Activated CD8-positive, alpha-beta memory T cell treated with anti-CD3 and anti-CD28 coated beads, Interleukin-2, amount 10 ng/mL, durations not matched to agents 7 days and 5 days (primary cell): ENCODE data around the gene PTPRG. TPM values are rescaled to one million over a fixed set of nuclear protein-coding genes. Genes with fewer than 3 reads are reported as not detected.
"Not testable (repeated sequence)": the region's sequence is repeated elsewhere in the genome, so short reads cannot be mapped to it uniquely, and the experiment has no call there.

Source experiments
- ATAC-seq: fragments of 150-1000 bp; cut with Tn5 transposase; one replicate; pipeline ENCODE4 v1.10.0; 2021; ENCODE audit warnings: moderate library complexity
- CTCF ChIA-PET: fragments of 350-600 bp; sonication (Branson Sonifier 250); formaldehyde crosslinking; loops from one replicate; lab custom pipeline; 2021; ENCODE audit warnings: antibody characterized with exemption; lab: Charles Lee
- DNase-seq: peaks from one replicate; pipeline ENCODE4 v3.0.0-alpha.2; 2020
- H3K27ac Mint-ChIP-seq: one replicate; pipeline ENCODE4 v1.8.0; 2021; ENCODE audit warnings: mild to moderate bottlenecking, mixed read lengths
- H3K27me3 Mint-ChIP-seq: one replicate; pipeline ENCODE4 v1.8.0; 2021; ENCODE audit warnings: mixed read lengths
- H3K36me3 Mint-ChIP-seq: one replicate; pipeline ENCODE4 v1.8.0; 2021; ENCODE audit warnings: mild to moderate bottlenecking, mixed read lengths
- H3K4me1 Mint-ChIP-seq: one replicate; pipeline ENCODE4 v1.8.0; 2021; ENCODE audit warnings: mixed read lengths
- H3K4me3 Mint-ChIP-seq: one replicate; pipeline ENCODE4 v1.8.0; 2021; ENCODE audit warnings: mild to moderate bottlenecking, moderate library complexity, mixed read lengths
- H3K9me3 Mint-ChIP-seq: one replicate; pipeline ENCODE4 v1.8.0; 2022; ENCODE audit warnings: low read depth, mixed read lengths
- total RNA-seq, 2 experiments: library from RNA; stranded (reverse); gene quantifications; one replicate each; pipeline ENCODE4 v1.2.3, GENCODE V29; 2021

Gene PTPRG
- total RNA-seq, 2 experiments from 2014 or later = 0.21 TPM; not detected in 1

- no peaks in the 10 kb centered on the region for H3K4me1 Mint-ChIP-seq
- DNase-seq (no peak), ATAC-seq (no peak)
- H3K27ac Mint-ChIP-seq = no peak overlapping the region
- H3K4me3 Mint-ChIP-seq = no peak overlapping the region
- no peaks in the 10 kb centered on the region for H3K27me3 Mint-ChIP-seq
- CTCF ChIA-PET = no interaction called here
- H3K36me3 Mint-ChIP-seq = no peaks in the 10 kb centered on the region
- H3K9me3 Mint-ChIP-seq = peaks cover 2% of the 10 kb centered on the region
These were observed 152.9 kb downstream of the PTPRG start for GRCh38 chr3:61714225-61714624.

- ATAC-seq = no peak
- H3K27ac Mint-ChIP-seq = no peak overlapping the region
These were observed 154.6 kb downstream of the PTPRG start for GRCh38 chr3:61715886-61716527.

GRCh38 chr3:61716693-61717092 is 155.3 kb downstream of the PTPRG start:
- H3K4me3 Mint-ChIP-seq, H3K9me3 Mint-ChIP-seq, DNase-seq, ATAC-seq, H3K27ac Mint-ChIP-seq, H3K27me3 Mint-ChIP-seq, H3K4me1 Mint-ChIP-seq, H3K36me3 Mint-ChIP-seq, CTCF ChIA-PET: not testable (repeated sequence)

More at GRCh38 chr3:61715886-61716527, 154.6 kb downstream of the PTPRG start:
- H3K9me3 Mint-ChIP-seq = peaks cover 5% of the 10 kb centered on the region
- CTCF ChIA-PET = no interaction called here
- H3K27me3 Mint-ChIP-seq = no peaks in the 10 kb centered on the region
- no peak overlapping the region for H3K4me3 Mint-ChIP-seq
- H3K4me1 Mint-ChIP-seq = no peaks in the 10 kb centered on the region
- no peak for DNase-seq
- no peaks in the 10 kb centered on the region for H3K36me3 Mint-ChIP-seq

DNA sequence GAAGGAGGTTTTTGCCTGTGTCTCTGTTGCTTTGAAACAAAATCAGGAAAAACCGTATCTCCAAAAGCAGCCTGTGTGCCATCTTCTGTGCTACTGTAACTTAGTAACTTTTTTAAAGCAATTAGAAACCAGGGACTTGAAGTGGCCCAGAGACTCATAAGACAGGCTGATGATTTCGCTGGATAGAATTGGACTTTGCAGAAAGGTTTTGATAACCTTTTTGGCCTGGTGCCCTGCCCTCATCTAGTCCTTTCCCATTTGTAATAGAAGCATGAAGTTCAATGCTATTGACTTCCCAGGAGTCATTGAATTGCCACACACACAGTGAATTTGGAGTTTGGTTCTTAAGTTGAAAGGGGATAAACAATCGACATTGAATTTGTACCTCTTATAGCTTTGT is 157.2 kb downstream of the PTPRG start:
- H3K9me3 Mint-ChIP-seq = peaks cover 5% of the 10 kb centered on the region
- no peak overlapping the region for H3K4me3 Mint-ChIP-seq
- ATAC-seq (no peak), DNase-seq (no peak)
- H3K36me3 Mint-ChIP-seq = no peaks in the 10 kb centered on the region
- CTCF ChIA-PET = interaction anchor here (0.7 kb wide), 1 partner anchor 58 kb away, joined by 3 read pairs; no protein-coding TSS in a partner anchor
- no peak overlapping the region for H3K27ac Mint-ChIP-seq
- H3K4me1 Mint-ChIP-seq = no peaks in the 10 kb centered on the region
- H3K27me3 Mint-ChIP-seq = no peaks in the 10 kb centered on the region

GRCh38 chr3:61719278-61719977 is 158.1 kb downstream of the PTPRG start:
- DNase-seq = no peak
- Mint-ChIP-seq H3K9me3 (peaks cover 3% of the 10 kb centered on the region), H3K4me3 (no peak overlapping the region), H3K4me1 (no peaks in the 10 kb centered on the region), H3K27me3 (no peaks in the 10 kb centered on the region), H3K27ac (no peak overlapping the region), H3K36me3 (no peaks in the 10 kb centered on the region)
- CTCF ChIA-PET = no interaction called here
- no peak for ATAC-seq

DNA sequence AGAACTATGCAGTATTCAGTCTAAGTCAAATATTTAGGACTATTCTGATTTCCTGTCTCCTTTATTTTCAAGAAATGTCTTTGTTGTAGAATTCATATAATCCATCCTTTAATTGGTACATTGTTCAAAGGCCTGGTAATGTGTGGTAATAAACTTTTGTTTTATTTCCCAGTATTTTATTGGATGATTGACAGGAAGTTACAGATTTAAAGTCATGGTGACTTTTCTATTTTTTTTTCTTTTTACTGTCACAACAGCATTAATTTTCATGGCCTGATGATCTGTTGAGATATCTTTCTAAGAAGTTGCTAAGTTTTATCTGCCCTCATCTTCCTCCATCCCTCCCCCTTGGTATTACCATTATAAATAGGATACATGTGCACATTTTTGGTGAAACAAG is 161.7 kb downstream of the PTPRG start:
- DNase-seq (no peak), ATAC-seq (no peak)
- Mint-ChIP-seq H3K9me3 (peaks cover 6% of the 10 kb centered on the region), H3K27ac (no peak overlapping the region), H3K4me3 (no peak overlapping the region), H3K4me1 (no peaks in the 10 kb centered on the region), H3K36me3 (no peaks in the 10 kb centered on the region), H3K27me3 (no peaks in the 10 kb centered on the region)
- CTCF ChIA-PET = no interaction called here

- no peak for DNase-seq
- H3K9me3 Mint-ChIP-seq = peaks cover 8% of the 10 kb centered on the region
- no peaks in the 10 kb centered on the region for H3K36me3 Mint-ChIP-seq
- CTCF ChIA-PET = no interaction called here
- no peak overlapping the region for H3K27ac Mint-ChIP-seq
- H3K4me1 Mint-ChIP-seq = no peaks in the 10 kb centered on the region
- no peaks in the 10 kb centered on the region for H3K27me3 Mint-ChIP-seq
- ATAC-seq = no peak
- no peak overlapping the region for H3K4me3 Mint-ChIP-seq
These were observed 162.8 kb downstream of the PTPRG start for GRCh38 chr3:61724183-61724582.

- CTCF ChIA-PET = no interaction called here
- Mint-ChIP-seq H3K27ac (no peak overlapping the region), H3K27me3 (no peaks in the 10 kb centered on the region), H3K9me3 (peaks cover 8% of the 10 kb centered on the region), H3K4me3 (no peak overlapping the region), H3K36me3 (no peaks in the 10 kb centered on the region), H3K4me1 (no peaks in the 10 kb centered on the region)
- DNase-seq (no peak), ATAC-seq (no peak)
These were observed 163.4 kb downstream of the PTPRG start for GRCh38 chr3:61724801-61725200.

- H3K27ac Mint-ChIP-seq = no peak overlapping the region
- DNase-seq (no peak), ATAC-seq (no peak)
- CTCF ChIA-PET = no interaction called here
- H3K36me3 Mint-ChIP-seq = no peaks in the 10 kb centered on the region
- H3K4me3 Mint-ChIP-seq = no peak overlapping the region
- no peaks in the 10 kb centered on the region for H3K27me3 Mint-ChIP-seq
- peaks cover 8% of the 10 kb centered on the region for H3K9me3 Mint-ChIP-seq
- no peaks in the 10 kb centered on the region for H3K4me1 Mint-ChIP-seq
These were observed 164.5 kb downstream of the PTPRG start for GRCh38 chr3:61725851-61726333.

DNA sequence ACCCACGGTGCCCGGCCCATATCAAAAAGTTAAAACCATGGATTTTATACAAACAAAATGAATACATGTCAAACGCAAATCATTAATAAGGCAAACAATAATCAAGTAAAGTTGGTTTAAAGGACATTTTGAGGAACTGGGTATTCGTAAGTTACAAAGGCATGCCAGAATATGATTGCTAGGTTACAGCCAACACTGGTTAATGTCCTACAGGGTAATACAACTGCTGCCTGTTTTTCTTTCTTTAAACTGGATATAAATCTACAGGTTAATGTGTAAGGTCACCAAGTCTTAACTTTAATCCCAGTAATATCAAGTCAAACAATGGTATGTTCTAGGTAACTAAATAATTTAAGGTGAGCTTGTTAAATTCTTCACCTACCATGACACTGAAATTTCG is 166.1 kb downstream of the PTPRG start:
- CTCF ChIA-PET = no interaction called here
- Mint-ChIP-seq H3K4me3 (no peak overlapping the region), H3K36me3 (no peaks in the 10 kb centered on the region), H3K4me1 (no peaks in the 10 kb centered on the region), H3K27me3 (no peaks in the 10 kb centered on the region), H3K27ac (no peak overlapping the region), H3K9me3 (peaks cover 7% of the 10 kb centered on the region)
- DNase-seq (no peak), ATAC-seq (no peak)

DNA sequence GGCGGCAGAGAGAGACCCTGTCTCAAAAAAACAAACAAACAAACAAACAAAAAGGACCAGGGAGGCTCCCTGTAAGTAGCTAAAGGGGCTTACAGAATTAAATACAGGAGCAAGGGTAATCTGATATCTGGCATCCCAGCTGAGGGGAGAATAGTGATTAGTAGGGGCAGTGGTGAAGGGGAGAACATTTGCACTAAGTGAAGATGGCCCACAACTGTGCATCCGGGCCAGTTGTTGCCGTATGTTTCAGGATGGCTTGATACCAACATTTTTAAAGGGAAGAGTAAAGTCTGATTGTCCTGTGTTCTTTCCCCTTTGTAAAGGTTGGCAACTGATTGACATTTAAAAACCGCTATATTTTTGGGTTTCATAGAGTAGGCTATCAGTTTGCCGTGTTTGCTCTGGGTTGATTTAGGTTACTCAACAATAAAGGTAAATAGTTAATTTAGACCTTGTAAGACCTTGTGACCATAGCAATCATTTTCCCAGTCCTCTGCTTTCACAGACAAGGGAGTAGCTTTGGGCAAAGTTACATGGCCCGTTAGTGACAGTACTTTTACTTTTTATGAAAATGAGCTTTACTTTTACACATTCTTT is 167.8 kb downstream of the PTPRG start:
- ATAC-seq = no peak
- Mint-ChIP-seq H3K9me3 (peaks cover 7% of the 10 kb centered on the region), H3K4me1 (no peaks in the 10 kb centered on the region), H3K36me3 (no peaks in the 10 kb centered on the region), H3K27me3 (no peaks in the 10 kb centered on the region), H3K4me3 (no peak overlapping the region), H3K27ac (no peak overlapping the region)
- no peak for DNase-seq
- CTCF ChIA-PET = no interaction called here

GRCh38 chr3:61730056-61730455 is 168.7 kb downstream of the PTPRG start:
- no peaks in the 10 kb centered on the region for H3K4me1 Mint-ChIP-seq

GRCh38 chr3:61730577-61731231 is 169.3 kb downstream of the PTPRG start:
- H3K27ac Mint-ChIP-seq = no peak overlapping the region
- CTCF ChIA-PET = no interaction called here
- no peak for ATAC-seq
- no peaks in the 10 kb centered on the region for H3K36me3 Mint-ChIP-seq
- no peaks in the 10 kb centered on the region for H3K27me3 Mint-ChIP-seq
- no peak for DNase-seq
- H3K9me3 Mint-ChIP-seq = peaks cover 7% of the 10 kb centered on the region
- H3K4me1 Mint-ChIP-seq = no peaks in the 10 kb centered on the region
- H3K4me3 Mint-ChIP-seq = no peak overlapping the region

More at GRCh38 chr3:61730056-61730455, 168.7 kb downstream of the PTPRG start:
- H3K27ac Mint-ChIP-seq = no peak overlapping the region
- CTCF ChIA-PET = no interaction called here
- no peak for DNase-seq
- H3K9me3 Mint-ChIP-seq = peaks cover 7% of the 10 kb centered on the region
- no peaks in the 10 kb centered on the region for H3K36me3 Mint-ChIP-seq
- H3K4me3 Mint-ChIP-seq = no peak overlapping the region
- H3K27me3 Mint-ChIP-seq = no peaks in the 10 kb centered on the region
- no peak for ATAC-seq
